HG03521 (cell line): Measurements from ENCODE around the gene HPCA.

Experiments
- ATAC-seq: cut with Tn5 transposase; IDR thresholded peaks from one replicate; pipeline ENCODE4 v1.9.1; 2021; ENCODE audit warnings: mild to moderate bottlenecking, moderate library complexity; ENCODE audit not compliant: unreplicated experiment

HPCA gene

GRCh38 chr1:32928285-32928684, 42.0 kb downstream of the HPCA start:
- ATAC-seq = no peak

GRCh38 chr1:32928715-32929114, 42.4 kb downstream of the HPCA start:
- no peak for ATAC-seq

GRCh38 chr1:32929366-32929765, 43.1 kb downstream of the HPCA start:
- no peak for ATAC-seq

GRCh38 chr1:32931760-32932159, 45.5 kb downstream of the HPCA start:
- ATAC-seq = no peak

- no peak for ATAC-seq
These were observed 47.5 kb downstream of the HPCA start for GRCh38 chr1:32933742-32934322.

- no peak for ATAC-seq
These were observed 48.2 kb downstream of the HPCA start for GRCh38 chr1:32934535-32934934.

GRCh38 chr1:32937061-32937460, 50.8 kb downstream of the HPCA start:
- no peak for ATAC-seq

GRCh38 chr1:32939655-32940371, 53.5 kb downstream of the HPCA start:
- no peak for ATAC-seq

GRCh38 chr1:32944180-32944579, 57.9 kb downstream of the HPCA start:
- no peak for ATAC-seq
